GM21423 (cell line): ENCODE results near the gene COL21A1.

Source experiments
- ATAC-seq: cut with Tn5 transposase; IDR thresholded peaks from one replicate; pipeline ENCODE4 v1.9.1; 2021; ENCODE audit warnings: mild to moderate bottlenecking, moderate library complexity; ENCODE audit not compliant: unreplicated experiment

Gene COL21A1

GRCh38 chr6:56193846-56194245 lies 53.5 kb downstream of the COL21A1 start:
- ATAC-seq, result no peak

GRCh38 chr6:56188429-56188828 lies 59.0 kb downstream of the COL21A1 start:
- no peak for ATAC-seq

- ATAC-seq, result no peak
These were observed 59.7 kb downstream of the COL21A1 start for GRCh38 chr6:56187686-56188085.

- no peak for ATAC-seq
These were observed 70.6 kb downstream of the COL21A1 start for GRCh38 chr6:56176741-56177140.

- no peak for ATAC-seq
These were observed 74.2 kb downstream of the COL21A1 start for GRCh38 chr6:56173228-56173627.

GRCh38 chr6:56172144-56172543 lies 75.2 kb downstream of the COL21A1 start:
- no peak for ATAC-seq

- ATAC-seq, result no peak
These were observed 78.0 kb downstream of the COL21A1 start for GRCh38 chr6:56169366-56169765.

- no peak for ATAC-seq
These were observed 78.8 kb downstream of the COL21A1 start for GRCh38 chr6:56168596-56168995.

- no peak for ATAC-seq
These were observed 85.3 kb downstream of the COL21A1 start for GRCh38 chr6:56162081-56162480.

- no peak for ATAC-seq
These were observed 86.9 kb downstream of the COL21A1 start for GRCh38 chr6:56160489-56160888.

- no peak for ATAC-seq
These were observed 88.8 kb downstream of the COL21A1 start for GRCh38 chr6:56158571-56158970.

GRCh38 chr6:56156643-56157042 lies 90.7 kb downstream of the COL21A1 start:
- no peak for ATAC-seq

GRCh38 chr6:56155634-56156141 lies 91.7 kb downstream of the COL21A1 start:
- no peak for ATAC-seq

- no peak for ATAC-seq
These were observed 93.3 kb downstream of the COL21A1 start for GRCh38 chr6:56154076-56154475.

- no peak for ATAC-seq
These were observed 94.8 kb downstream of the COL21A1 start for GRCh38 chr6:56152611-56153010.

- no peak for ATAC-seq
These were observed 95.7 kb downstream of the COL21A1 start for GRCh38 chr6:56151609-56152224.

GRCh38 chr6:56148488-56149186 lies 98.7 kb downstream of the COL21A1 start:
- no peak for ATAC-seq

GRCh38 chr6:56147766-56148165 lies 99.6 kb downstream of the COL21A1 start:
- no peak for ATAC-seq

- no peak for ATAC-seq
These were observed 101.3 kb downstream of the COL21A1 start for GRCh38 chr6:56146086-56146485.

- ATAC-seq, result no peak
These were observed 101.8 kb downstream of the COL21A1 start for GRCh38 chr6:56145616-56146015.

GRCh38 chr6:56144538-56145324 lies 102.6 kb downstream of the COL21A1 start:
- ATAC-seq, result no peak

- ATAC-seq, result no peak
These were observed 103.6 kb downstream of the COL21A1 start for GRCh38 chr6:56143796-56144195.
